ENCODE data around the gene SFSWAP.

Gene SFSWAP

GRCh38 chr12:131845121-131845520, 134.2 kb downstream of the SFSWAP start:
- no peaks in the 10 kb centered on the region for H3K79me2 ChIP-seq (ENCODE audit: insufficient read depth, low read depth)
- TF ChIP-seq CTCF (conservative IDR thresholded peaks at IDR 0.05; ENCODE audit: low read depth, low read length) = no peak
- no peak overlapping the region for H3K4me3 ChIP-seq (IDR thresholded peaks at IDR 0.05; ENCODE audit: insufficient read depth, low read depth, low read length)
- H3K36me3 ChIP-seq (ENCODE audit: insufficient read depth) = no peaks in the 10 kb centered on the region
- no peak overlapping the region for H2AFZ ChIP-seq (ENCODE audit: low read depth)
- H3K27me3 ChIP-seq (ENCODE audit: insufficient read depth, low read depth) = no peaks in the 10 kb centered on the region
- no peaks in the 10 kb centered on the region for H3K4me1 ChIP-seq (ENCODE audit: low read depth, poor library complexity, severe bottlenecking)
- no peaks in the 10 kb centered on the region for H4K20me1 ChIP-seq (ENCODE audit: insufficient read depth)
- no peak overlapping the region for H3K9ac ChIP-seq
- H3K27ac ChIP-seq = no peak overlapping the region
- H3K4me2 ChIP-seq = no peak overlapping the region

- Histone ChIP-seq H3K27ac (no peak overlapping the region), H3K27me3 (ENCODE audit: insufficient read depth, low read depth) (no peaks in the 10 kb centered on the region), H3K4me1 (ENCODE audit: low read depth, poor library complexity, severe bottlenecking) (no peaks in the 10 kb centered on the region), H3K36me3 (ENCODE audit: insufficient read depth) (no peaks in the 10 kb centered on the region), H3K4me3 (IDR thresholded peaks at IDR 0.05; ENCODE audit: insufficient read depth, low read depth, low read length) (no peak overlapping the region), H4K20me1 (ENCODE audit: insufficient read depth) (no peaks in the 10 kb centered on the region), H3K79me2 (ENCODE audit: insufficient read depth, low read depth) (no peaks in the 10 kb centered on the region), H2AFZ (ENCODE audit: low read depth) (no peak overlapping the region), H3K9ac (no peak overlapping the region), H3K4me2 (no peak overlapping the region)
- TF ChIP-seq CTCF (conservative IDR thresholded peaks at IDR 0.05; ENCODE audit: low read depth, low read length) = no peak
Observed at GRCh38 chr12:131847456-131847855, 136.6 kb downstream of the SFSWAP start.

- H2AFZ ChIP-seq (ENCODE audit: low read depth) = no peak overlapping the region
- no peaks in the 10 kb centered on the region for H3K4me1 ChIP-seq (ENCODE audit: low read depth, poor library complexity, severe bottlenecking)
- H3K36me3 ChIP-seq (ENCODE audit: insufficient read depth) = no peaks in the 10 kb centered on the region
- no peaks in the 10 kb centered on the region for H3K79me2 ChIP-seq (ENCODE audit: insufficient read depth, low read depth)
- H3K27me3 ChIP-seq (ENCODE audit: insufficient read depth, low read depth) = no peaks in the 10 kb centered on the region
- H4K20me1 ChIP-seq (ENCODE audit: insufficient read depth) = no peaks in the 10 kb centered on the region
- no peak overlapping the region for H3K4me3 ChIP-seq (IDR thresholded peaks at IDR 0.05; ENCODE audit: insufficient read depth, low read depth, low read length)
- H3K27ac ChIP-seq = no peak overlapping the region
- no peak overlapping the region for H3K4me2 ChIP-seq
- TF ChIP-seq CTCF (conservative IDR thresholded peaks at IDR 0.05; ENCODE audit: low read depth, low read length) = no peak
- no peak overlapping the region for H3K9ac ChIP-seq
Observed at GRCh38 chr12:131848753-131849152, 137.9 kb downstream of the SFSWAP start.

Measured in KMS-11 (cell line).